Measurements from ENCODE around the gene TST. TPM values are rescaled to one million over a fixed set of nuclear protein-coding genes. Genes with fewer than 3 reads are reported as not detected.
A peak's percentile ranks its signal among the peaks of the same experiment; 100 is the strongest.

Gene TST
- total and polyA plus RNA-seq, 2 donors (not counting 1 experiment from before 2014, with no cell fraction given), result 12.7 to 21.6 TPM

DNA sequence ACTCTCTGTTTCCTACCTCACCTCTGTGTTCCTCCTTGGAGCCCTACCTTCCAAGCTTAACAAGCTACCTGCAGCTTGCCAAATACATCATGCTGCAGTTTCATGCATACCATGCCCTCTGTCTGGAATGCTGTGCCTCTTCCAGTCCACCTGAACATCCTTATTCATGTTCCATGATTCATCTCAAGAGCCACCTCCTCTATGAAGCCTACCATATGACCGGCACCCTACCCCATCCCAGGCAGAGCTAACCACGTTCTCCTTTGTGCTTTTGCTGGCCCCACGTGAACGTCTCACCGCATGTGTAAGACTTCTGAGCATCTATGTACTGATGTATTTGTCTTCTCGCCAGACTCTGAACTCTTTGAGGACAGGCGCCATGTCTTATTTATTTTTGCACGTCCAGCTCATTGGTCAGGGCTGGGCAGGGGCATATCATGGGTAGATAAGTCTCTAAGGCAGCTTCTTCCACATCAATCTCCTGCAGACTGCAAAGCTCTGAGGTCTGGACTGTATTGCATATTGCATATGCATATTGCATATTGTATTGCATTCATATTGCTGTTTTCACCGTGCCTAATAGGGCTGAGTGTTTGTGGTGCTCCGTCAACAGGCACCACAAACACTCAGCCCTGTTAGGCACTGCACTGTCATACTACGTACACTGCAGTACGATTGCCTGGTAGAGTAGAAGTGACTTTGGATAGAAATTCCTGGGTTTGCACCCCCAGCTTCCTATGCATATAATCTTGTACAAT is 31.0 kb downstream of the TST start:
- Histone ChIP-seq H3K27ac (ENCODE audit: insufficient read depth, low read length) (no peak overlapping the region), H3K4me1 (ENCODE audit: control insufficient read depth, extremely low read depth, insufficient read depth, low read length) (no peaks in the 10 kb centered on the region), H3K36me3 (ENCODE audit: control insufficient read depth, insufficient read depth, low read length) (no peaks in the 10 kb centered on the region), H4K20me1 (ENCODE audit: control insufficient read depth, extremely low read depth, insufficient read depth, low read length) (no peaks in the 10 kb centered on the region), H3K9me3 (ENCODE audit: control insufficient read depth, insufficient read depth, low read depth, low read length) (no peaks in the 10 kb centered on the region), H3K4me2 (ENCODE audit: extremely low read depth, insufficient read depth, low read length) (no peak overlapping the region), H3K27me3 (ENCODE audit: control insufficient read depth, insufficient read depth, low read length) (peaks cover 4% of the 10 kb centered on the region), H2AFZ (ENCODE audit: low read length) (no peak overlapping the region), H3K79me2 (ENCODE audit: control insufficient read depth, insufficient read depth, low read length) (no peaks in the 10 kb centered on the region), H3K9ac (ENCODE audit: insufficient read depth, low read length) (no peak overlapping the region), H3K4me3 (replicated peaks in 1 of 4; ENCODE audit: control extremely low read depth in 1 of 4, insufficient read depth in 1 of 4, low read depth in 3 of 4, low read length in 4 of 4) (no peak overlapping the region)
- TF ChIP-seq, protein P1, sequence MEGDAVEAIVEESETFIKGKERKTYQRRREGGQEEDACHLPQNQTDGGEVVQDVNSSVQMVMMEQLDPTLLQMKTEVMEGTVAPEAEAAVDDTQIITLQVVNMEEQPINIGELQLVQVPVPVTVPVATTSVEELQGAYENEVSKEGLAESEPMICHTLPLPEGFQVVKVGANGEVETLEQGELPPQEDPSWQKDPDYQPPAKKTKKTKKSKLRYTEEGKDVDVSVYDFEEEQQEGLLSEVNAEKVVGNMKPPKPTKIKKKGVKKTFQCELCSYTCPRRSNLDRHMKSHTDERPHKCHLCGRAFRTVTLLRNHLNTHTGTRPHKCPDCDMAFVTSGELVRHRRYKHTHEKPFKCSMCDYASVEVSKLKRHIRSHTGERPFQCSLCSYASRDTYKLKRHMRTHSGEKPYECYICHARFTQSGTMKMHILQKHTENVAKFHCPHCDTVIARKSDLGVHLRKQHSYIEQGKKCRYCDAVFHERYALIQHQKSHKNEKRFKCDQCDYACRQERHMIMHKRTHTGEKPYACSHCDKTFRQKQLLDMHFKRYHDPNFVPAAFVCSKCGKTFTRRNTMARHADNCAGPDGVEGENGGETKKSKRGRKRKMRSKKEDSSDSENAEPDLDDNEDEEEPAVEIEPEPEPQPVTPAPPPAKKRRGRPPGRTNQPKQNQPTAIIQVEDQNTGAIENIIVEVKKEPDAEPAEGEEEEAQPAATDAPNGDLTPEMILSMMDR (conservative IDR thresholded peaks at IDR 0.05 in 1 of 2, IDR thresholded peaks at IDR 0.05 in 1 of 2; ENCODE audit: low read depth in 1 of 2, low read length in 2 of 2), result no peak
- no peak for TF ChIP-seq EZH2 (IDR thresholded peaks at IDR 0.05; ENCODE audit: low read length, missing control alignments)
- no peak for DNase-seq (ENCODE audit: low read depth in 2 of 2)

DNA sequence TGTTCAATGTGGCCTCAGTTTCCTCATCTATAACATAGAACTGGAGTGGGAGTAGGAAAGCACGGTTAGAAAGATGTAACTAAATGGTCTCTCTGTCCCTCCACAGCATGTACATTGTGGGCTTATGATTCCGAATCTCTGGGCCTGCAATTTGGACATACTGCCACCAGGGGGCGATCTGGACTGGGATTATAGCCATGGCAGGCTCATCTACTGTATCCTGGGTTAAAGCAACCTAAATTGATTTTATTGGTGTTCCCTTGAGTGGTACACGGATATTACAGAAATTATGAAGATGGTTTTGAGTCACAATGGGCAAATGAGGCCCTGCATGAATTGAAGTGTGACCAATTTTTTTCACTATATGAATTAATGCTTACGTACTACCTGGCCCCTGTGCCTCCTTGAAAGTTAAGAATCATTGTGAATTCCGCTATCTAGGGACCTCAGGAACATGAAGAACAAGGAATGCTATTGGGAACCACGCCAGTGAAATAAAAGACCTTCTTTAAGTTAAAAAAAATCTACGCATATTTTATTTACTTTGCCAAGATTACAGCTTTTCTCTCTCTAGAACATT is 32.9 kb downstream of the TST start:
- no peaks in the 10 kb centered on the region for H3K79me2 ChIP-seq (ENCODE audit: control insufficient read depth, insufficient read depth, low read length)
- H4K20me1 ChIP-seq (ENCODE audit: control insufficient read depth, extremely low read depth, insufficient read depth, low read length), result no peaks in the 10 kb centered on the region
- DNase-seq (ENCODE audit: low read depth in 2 of 2), result peak in 1 of 2 donors; percentile 18
- no peak overlapping the region for H3K4me2 ChIP-seq (ENCODE audit: extremely low read depth, insufficient read depth, low read length)
- H3K27ac ChIP-seq (ENCODE audit: insufficient read depth, low read length), result no peak overlapping the region
- no peak overlapping the region for H2AFZ ChIP-seq (ENCODE audit: low read length)
- H3K9me3 ChIP-seq (ENCODE audit: control insufficient read depth, insufficient read depth, low read depth, low read length), result no peaks in the 10 kb centered on the region
- no peaks in the 10 kb centered on the region for H3K4me1 ChIP-seq (ENCODE audit: control insufficient read depth, extremely low read depth, insufficient read depth, low read length)
- TF ChIP-seq, protein P1 (conservative IDR thresholded peaks at IDR 0.05 in 1 of 2, IDR thresholded peaks at IDR 0.05 in 1 of 2; ENCODE audit: low read depth in 1 of 2, low read length in 2 of 2), result peak; percentile 58 to 81
- TF ChIP-seq EZH2 (IDR thresholded peaks at IDR 0.05; ENCODE audit: low read length, missing control alignments), result no peak
- no peak overlapping the region for H3K4me3 ChIP-seq (replicated peaks in 1 of 4; ENCODE audit: control extremely low read depth in 1 of 4, insufficient read depth in 1 of 4, low read depth in 3 of 4, low read length in 4 of 4)
- no peaks in the 10 kb centered on the region for H3K36me3 ChIP-seq (ENCODE audit: control insufficient read depth, insufficient read depth, low read length)
- H3K27me3 ChIP-seq (ENCODE audit: control insufficient read depth, insufficient read depth, low read length), result peaks cover 4% of the 10 kb centered on the region
- H3K9ac ChIP-seq (ENCODE audit: insufficient read depth, low read length), result no peak overlapping the region

DNA sequence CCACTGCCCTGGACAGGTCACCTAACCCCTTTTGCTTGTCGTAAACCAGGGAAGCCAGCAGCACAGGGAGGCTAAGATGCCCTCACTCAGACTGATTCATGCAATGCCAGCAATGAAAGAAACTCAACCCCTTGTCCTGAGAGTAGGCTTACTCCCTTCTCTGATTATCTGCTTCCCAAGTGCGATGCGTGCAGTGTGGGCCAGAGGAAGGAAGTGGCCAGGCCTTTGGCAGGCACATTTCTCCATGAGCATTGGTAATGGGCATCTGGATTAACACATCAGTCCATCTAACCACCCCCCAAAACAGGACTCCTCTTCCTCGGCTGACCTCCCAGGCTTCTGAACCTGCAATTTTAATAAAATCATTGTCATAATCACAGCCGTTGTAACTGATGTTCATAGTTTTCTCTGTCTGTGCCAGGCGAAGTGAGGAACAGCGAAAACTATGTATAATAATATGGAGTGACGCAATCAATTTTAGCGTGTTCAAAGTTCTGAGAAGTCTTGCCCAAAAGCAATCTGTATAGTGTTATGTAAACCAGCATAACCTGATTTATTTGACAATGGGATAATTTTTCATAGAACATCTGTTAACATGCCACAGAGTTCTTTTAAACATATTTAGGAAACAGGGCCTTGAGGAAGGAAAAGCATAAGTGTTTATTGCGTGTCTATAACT is 33.9 kb downstream of the TST start:
- Histone ChIP-seq H4K20me1 (ENCODE audit: control insufficient read depth, extremely low read depth, insufficient read depth, low read length) (no peaks in the 10 kb centered on the region), H3K4me2 (ENCODE audit: extremely low read depth, insufficient read depth, low read length) (no peak overlapping the region), H3K36me3 (ENCODE audit: control insufficient read depth, insufficient read depth, low read length) (no peaks in the 10 kb centered on the region), H3K27me3 (ENCODE audit: control insufficient read depth, insufficient read depth, low read length) (no peaks in the 10 kb centered on the region), H3K79me2 (ENCODE audit: control insufficient read depth, insufficient read depth, low read length) (no peaks in the 10 kb centered on the region), H3K27ac (ENCODE audit: insufficient read depth, low read length) (no peak overlapping the region), H2AFZ (ENCODE audit: low read length) (no peak overlapping the region), H3K9ac (ENCODE audit: insufficient read depth, low read length) (no peak overlapping the region), H3K4me1 (ENCODE audit: control insufficient read depth, extremely low read depth, insufficient read depth, low read length) (no peaks in the 10 kb centered on the region), H3K9me3 (ENCODE audit: control insufficient read depth, insufficient read depth, low read depth, low read length) (no peaks in the 10 kb centered on the region), H3K4me3 (replicated peaks in 1 of 4; ENCODE audit: control extremely low read depth in 1 of 4, insufficient read depth in 1 of 4, low read depth in 3 of 4, low read length in 4 of 4) (no peak overlapping the region)
- no peak for DNase-seq (ENCODE audit: low read depth in 2 of 2)
- TF ChIP-seq, protein P1 (conservative IDR thresholded peaks at IDR 0.05 in 1 of 2, IDR thresholded peaks at IDR 0.05 in 1 of 2; ENCODE audit: low read depth in 1 of 2, low read length in 2 of 2), result no peak
- TF ChIP-seq EZH2 (IDR thresholded peaks at IDR 0.05; ENCODE audit: low read length, missing control alignments), result no peak

Measured in fibroblast of lung (primary cell).